ENCODE results near the gene EVX1. TPM values are rescaled to one million over a fixed set of nuclear protein-coding genes. Genes with fewer than 3 reads are reported as not detected.
A peak's percentile ranks its signal among the peaks of the same experiment; 100 is the strongest.

The EVX1 gene
- total RNA-seq, 1 experiment from 2014 or later, result 0.33 TPM

DNA sequence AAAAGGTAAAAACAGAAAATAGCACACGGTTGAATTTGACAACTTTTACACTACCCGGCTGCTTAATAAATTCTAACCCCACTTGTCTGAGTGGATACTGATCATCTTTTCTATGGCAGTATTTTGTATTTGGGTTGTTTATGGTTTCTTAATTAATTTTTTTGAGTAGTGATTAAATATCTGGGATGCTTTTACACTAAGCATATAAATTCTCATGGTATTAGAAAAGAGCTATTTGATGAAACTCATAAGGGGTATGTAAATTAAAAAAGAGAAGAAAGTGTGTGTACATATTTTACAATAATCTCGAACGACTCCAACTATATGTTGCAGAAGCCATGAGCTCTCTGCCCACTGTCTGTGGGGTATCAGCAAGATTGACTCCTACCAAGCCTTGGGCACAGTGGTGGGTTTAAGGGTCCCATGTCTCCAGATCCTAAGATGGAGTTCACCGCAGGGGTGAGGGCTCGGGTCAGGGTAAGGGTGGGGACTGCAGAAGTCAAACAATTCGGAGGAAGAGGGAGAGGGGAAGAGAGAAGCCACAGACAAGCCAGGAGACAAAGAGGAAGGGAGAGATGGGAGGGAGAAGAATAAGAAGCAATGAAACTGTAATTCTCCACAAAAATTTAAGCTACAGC, 35.1 kb upstream of the EVX1 start:
- no peaks in the 10 kb centered on the region for H3K27me3 ChIP-seq (ENCODE audit: low read length)
- H4K20me1 ChIP-seq (ENCODE audit: low read length), result no peaks in the 10 kb centered on the region
- H3K27ac ChIP-seq (ENCODE audit: low read length), result 0 out of 2 replicates have a peak overlapping the region, but pooled peaks have one; percentile 4
- DNase-seq (no peak), ATAC-seq (no peak)
- ChIA-PET CTCF (interaction anchor here (0.5 to 1.0 kb wide), 3 partner anchors 11 to 567 kb away, joined by 3 read pairs; partner anchors contain the start of gene HOXA11), POLR2A (ENCODE audit: unreplicated experiment) (interaction anchor here (0.6 kb wide), 1 partner anchor 31 kb away, joined by 4 read pairs; no protein-coding TSS in a partner anchor)
- no peaks in the 10 kb centered on the region for H3F3A ChIP-seq (ENCODE audit: low read length, unreplicated experiment)
- peak overlapping the region; percentile 75 for H3K4me3 ChIP-seq (ENCODE audit: low read length)
- intact Hi-C loops (cut with micrococcal nuclease), result no loop called here
- H3K36me3 ChIP-seq (ENCODE audit: low read depth, low read length), result no peaks in the 10 kb centered on the region
- H3K9me3 ChIP-seq (ENCODE audit: low read length), result no peaks in the 10 kb centered on the region
- peaks cover 59% of the 10 kb centered on the region for H3K79me2 ChIP-seq (ENCODE audit: low read length)
- H3K4me1 ChIP-seq (ENCODE audit: insufficient read depth, low read length), result peaks cover 50% of the 10 kb centered on the region
- peak overlapping the region; percentile 94 for H3K4me2 ChIP-seq (ENCODE audit: low read length)
- H2AFZ ChIP-seq (ENCODE audit: low read length), result peak overlapping the region; percentile 14; the same call in 1 of the 2 replicates
- TF ChIP-seq, protein P1, sequence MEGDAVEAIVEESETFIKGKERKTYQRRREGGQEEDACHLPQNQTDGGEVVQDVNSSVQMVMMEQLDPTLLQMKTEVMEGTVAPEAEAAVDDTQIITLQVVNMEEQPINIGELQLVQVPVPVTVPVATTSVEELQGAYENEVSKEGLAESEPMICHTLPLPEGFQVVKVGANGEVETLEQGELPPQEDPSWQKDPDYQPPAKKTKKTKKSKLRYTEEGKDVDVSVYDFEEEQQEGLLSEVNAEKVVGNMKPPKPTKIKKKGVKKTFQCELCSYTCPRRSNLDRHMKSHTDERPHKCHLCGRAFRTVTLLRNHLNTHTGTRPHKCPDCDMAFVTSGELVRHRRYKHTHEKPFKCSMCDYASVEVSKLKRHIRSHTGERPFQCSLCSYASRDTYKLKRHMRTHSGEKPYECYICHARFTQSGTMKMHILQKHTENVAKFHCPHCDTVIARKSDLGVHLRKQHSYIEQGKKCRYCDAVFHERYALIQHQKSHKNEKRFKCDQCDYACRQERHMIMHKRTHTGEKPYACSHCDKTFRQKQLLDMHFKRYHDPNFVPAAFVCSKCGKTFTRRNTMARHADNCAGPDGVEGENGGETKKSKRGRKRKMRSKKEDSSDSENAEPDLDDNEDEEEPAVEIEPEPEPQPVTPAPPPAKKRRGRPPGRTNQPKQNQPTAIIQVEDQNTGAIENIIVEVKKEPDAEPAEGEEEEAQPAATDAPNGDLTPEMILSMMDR (conservative IDR thresholded peaks at IDR 0.05; ENCODE audit: low read depth, low read length), result no peak
- no peak for TF ChIP-seq EZH2phosphoT487 (IDR thresholded peaks at IDR 0.05; ENCODE audit: borderline replicate concordance, low read length)
- no peak for TF ChIP-seq EZH2 (IDR thresholded peaks at IDR 0.05; ENCODE audit: low read length, unreplicated experiment)
- H3K9me2 ChIP-seq (replicated peaks; ENCODE audit: low read length), result no peaks in the 10 kb centered on the region
- peak overlapping the region; percentile 91; the same call in 1 of the 2 replicates for H3K9ac ChIP-seq (ENCODE audit: low read length)
- BruUV-seq (replicated peaks), result no TSS peak

DNA sequence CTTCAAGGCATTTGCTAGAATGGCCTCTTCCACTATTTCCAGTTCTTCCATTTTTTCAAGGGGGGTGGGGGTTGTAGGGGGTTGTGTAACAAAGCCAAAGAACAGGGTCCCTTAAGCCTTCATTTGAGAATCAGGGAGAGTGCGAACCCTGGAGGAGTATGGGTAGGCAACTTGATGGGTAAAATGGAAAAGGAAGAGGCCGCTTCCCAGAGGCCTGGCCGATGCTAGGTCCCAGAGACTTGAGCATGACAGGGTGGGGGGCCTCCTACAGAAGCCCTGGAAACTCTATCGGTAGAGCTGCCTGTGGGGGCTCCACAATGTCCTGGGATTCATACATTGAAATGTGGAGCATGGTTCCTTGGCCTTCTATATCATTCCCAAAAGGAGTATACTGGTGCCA, 33.6 kb upstream of the EVX1 start:
- no peak for DNase-seq
- Histone ChIP-seq H3K36me3 (ENCODE audit: low read depth, low read length) (no peaks in the 10 kb centered on the region), H3K9me2 (replicated peaks; ENCODE audit: low read length) (no peaks in the 10 kb centered on the region), H2AFZ (ENCODE audit: low read length) (no peak overlapping the region), H3K4me2 (ENCODE audit: low read length) (no peak overlapping the region), H3K4me1 (ENCODE audit: insufficient read depth, low read length) (peaks cover 39% of the 10 kb centered on the region), H3K27me3 (ENCODE audit: low read length) (no peaks in the 10 kb centered on the region), H3F3A (ENCODE audit: low read length, unreplicated experiment) (no peaks in the 10 kb centered on the region), H3K27ac (ENCODE audit: low read length) (no peak overlapping the region), H3K4me3 (ENCODE audit: low read length) (no peak overlapping the region), H3K9ac (ENCODE audit: low read length) (no peak overlapping the region), H4K20me1 (ENCODE audit: low read length) (no peaks in the 10 kb centered on the region), H3K79me2 (ENCODE audit: low read length) (peaks cover 44% of the 10 kb centered on the region), H3K9me3 (ENCODE audit: low read length) (no peaks in the 10 kb centered on the region)
- TF ChIP-seq, protein P1 (conservative IDR thresholded peaks at IDR 0.05; ENCODE audit: low read depth, low read length), result no peak
- TF ChIP-seq EZH2 (IDR thresholded peaks at IDR 0.05; ENCODE audit: low read length, unreplicated experiment) (no peak), EZH2phosphoT487 (IDR thresholded peaks at IDR 0.05; ENCODE audit: borderline replicate concordance, low read length) (no peak)
- BruUV-seq (replicated peaks), result no TSS peak
- ChIA-PET POLR2A (ENCODE audit: unreplicated experiment) (interaction anchor here (0.6 kb wide), 1 partner anchor 20 kb away, joined by 3 read pairs; no protein-coding TSS in a partner anchor), CTCF (no interaction called here)
- no peak for ATAC-seq
- intact Hi-C loops (cut with micrococcal nuclease), result no loop called here

DNA sequence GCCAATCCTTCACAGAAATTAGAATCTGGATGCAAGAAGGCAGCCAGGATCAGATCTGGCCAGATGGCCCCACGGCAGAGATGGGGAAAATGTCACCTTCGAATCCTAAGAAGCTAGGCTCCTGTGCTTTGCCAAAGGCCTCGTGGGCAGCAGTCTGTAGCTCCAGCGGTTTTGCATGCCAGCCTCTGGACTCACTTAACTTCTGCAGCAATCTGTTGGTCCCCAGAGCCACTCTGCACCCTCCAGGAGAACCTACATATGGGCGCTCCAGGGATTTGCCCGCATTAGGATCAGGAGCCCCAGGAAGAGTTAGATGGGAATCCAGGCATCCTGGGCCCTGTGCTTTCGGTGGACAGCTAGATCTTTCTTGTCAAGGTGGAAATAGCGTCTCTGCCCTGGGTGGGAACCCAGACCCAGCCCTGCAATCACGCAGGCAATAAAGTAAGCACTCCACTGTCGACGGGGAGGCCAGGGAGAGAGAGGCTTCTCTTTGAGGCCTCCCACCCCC, 32.6 kb upstream of the EVX1 start:
- Histone ChIP-seq H3K4me2 (ENCODE audit: low read length) (peak overlapping the region; percentile 93), H3K9ac (ENCODE audit: low read length) (no peak overlapping the region), H3K9me2 (replicated peaks; ENCODE audit: low read length) (no peaks in the 10 kb centered on the region), H3K27me3 (ENCODE audit: low read length) (no peaks in the 10 kb centered on the region), H3K36me3 (ENCODE audit: low read depth, low read length) (no peaks in the 10 kb centered on the region), H2AFZ (ENCODE audit: low read length) (peak overlapping the region; percentile 89), H3K9me3 (ENCODE audit: low read length) (no peaks in the 10 kb centered on the region), H3K4me1 (ENCODE audit: insufficient read depth, low read length) (peaks cover 36% of the 10 kb centered on the region), H4K20me1 (ENCODE audit: low read length) (no peaks in the 10 kb centered on the region), H3F3A (ENCODE audit: low read length, unreplicated experiment) (no peaks in the 10 kb centered on the region), H3K4me3 (ENCODE audit: low read length) (peak overlapping the region; percentile 65; the same call in 1 of the 2 replicates), H3K27ac (ENCODE audit: low read length) (no peak overlapping the region), H3K79me2 (ENCODE audit: low read length) (peaks cover 34% of the 10 kb centered on the region)
- DNase-seq (no peak), ATAC-seq (no peak)
- BruUV-seq (replicated peaks), result no TSS peak
- TF ChIP-seq, protein P1 (conservative IDR thresholded peaks at IDR 0.05; ENCODE audit: low read depth, low read length), result no peak
- TF ChIP-seq EZH2phosphoT487 (IDR thresholded peaks at IDR 0.05; ENCODE audit: borderline replicate concordance, low read length) (no peak), EZH2 (IDR thresholded peaks at IDR 0.05; ENCODE audit: low read length, unreplicated experiment) (no peak)
- intact Hi-C loops (cut with micrococcal nuclease), result loop anchor here (1.0 kb wide), 1 partner anchor 366 kb away; no protein-coding TSS in a partner anchor
- CTCF ChIA-PET, result interaction anchor here (0.5 to 0.9 kb wide), 3 partner anchors 368 to 864 kb away, joined by 3 to 6 read pairs (median 3); no protein-coding TSS in a partner anchor
- POLR2A ChIA-PET (ENCODE audit: unreplicated experiment), result no interaction called here

Measured in PC-3 (cell line).